ENCODE measurements around the gene TP53I3. TPM values are rescaled to one million over a fixed set of nuclear protein-coding genes. Genes with fewer than 3 reads are reported as not detected.

The TP53I3 gene
- total RNA-seq, 4 donors from 2014 or later = 83.2 to 257 (median 128) TPM

GRCh38 chr2:24123922-24124580, 39.4 kb upstream of the TP53I3 start:
- Histone ChIP-seq H3K4me1 (peaks cover 0 to 19% (median 8%) of the 10 kb centered on the region in 4 donors), H3K27ac (peak overlapping the region; percentile 87 to 91 (median 88)), H3K9me3 (no peaks in the 10 kb centered on the region), H3K4me3 (peak overlapping the region; percentile 70 to 73 (median 73)), H3K27me3 (no peaks in the 10 kb centered on the region), H3K36me3 (no peaks in the 10 kb centered on the region)
- intact Hi-C loops (cut with DNase I; ENCODE audit: low total_unique reads) = no loop called here
- in situ Hi-C loops (cut with MboI; ENCODE audit: low pct_ligation_motif_present in 1 of 4, low pct_unique_long_range_greater_than_20kb in 1 of 4, low sequenced_read_pairs in 3 of 4) = no loop called here
- no peak for DNase-seq
- WGBS, 2 donors (ENCODE audit: low coverage in 1 of 2) = 5 to 6% methylated on average over 3 to 9 of the region's 9 CpGs
- TF ChIP-seq POLR2A (IDR thresholded peaks at IDR 0.05) (no peak), EP300 (IDR thresholded peaks at IDR 0.05; ENCODE audit: low read depth) (no peak), CTCF (IDR thresholded peaks at IDR 0.05) (no peak), POLR2AphosphoS5 (IDR thresholded peaks at IDR 0.05) (no peak)

GRCh38 chr2:24123195-24123921, 38.7 kb upstream of the TP53I3 start, which contains the start of the genes FAM228B and PFN4:
FAM228B (plus strand) TSS chr2:24123469; CDS start chr2:24124362, 893 bp downstream.
PFN4 (minus strand) TSS chr2:24123334; CDS start chr2:24122535, 799 bp downstream.
- Histone ChIP-seq H3K27ac (peak within 1 kb of the TSS; percentile 87 to 91 (median 88)), H3K9me3 (no peaks in the 10 kb centered on the region), H3K4me3 (peak within 1 kb of the TSS; percentile 70 to 73 (median 73)), H3K36me3 (no peaks in the 10 kb centered on the region), H3K27me3 (no peaks in the 10 kb centered on the region), H3K4me1 (peaks cover 0 to 19% (median 8%) of the 10 kb centered on the region in 4 donors)
- DNase-seq = peak; percentile 90
- TF ChIP-seq CTCF (IDR thresholded peaks at IDR 0.05) = no peak
- TF ChIP-seq EP300 (IDR thresholded peaks at IDR 0.05; ENCODE audit: low read depth) = no peak
- TF ChIP-seq POLR2AphosphoS5 (IDR thresholded peaks at IDR 0.05) = peak; percentile 60 to 88 (median 84)
- peak; percentile 72 for TF ChIP-seq POLR2A (IDR thresholded peaks at IDR 0.05)
- WGBS, 2 donors (ENCODE audit: low coverage in 1 of 2) = 0% methylated on average over 102 of the region's 103 CpGs; no CpG with 5 or more reads in 1 of the 2 donors
- in situ Hi-C loops (cut with MboI; ENCODE audit: low pct_ligation_motif_present in 1 of 4, low pct_unique_long_range_greater_than_20kb in 1 of 4, low sequenced_read_pairs in 3 of 4) (no loop called here), intact Hi-C loops (cut with DNase I; ENCODE audit: low total_unique reads) (no loop called here)

- Histone ChIP-seq H3K36me3 (no peaks in the 10 kb centered on the region), H3K4me3 (peak overlapping the region; percentile 70 to 73 (median 73)), H3K27ac (peak overlapping the region; percentile 87 to 91 (median 88)), H3K27me3 (no peaks in the 10 kb centered on the region), H3K9me3 (no peaks in the 10 kb centered on the region), H3K4me1 (peaks cover 0 to 19% (median 8%) of the 10 kb centered on the region in 4 donors)
- WGBS, 2 donors (ENCODE audit: low coverage in 1 of 2) = 9 to 10% methylated on average over 7 to 15 of the region's 15 CpGs
- in situ Hi-C loops (cut with MboI; ENCODE audit: low pct_ligation_motif_present in 1 of 4, low pct_unique_long_range_greater_than_20kb in 1 of 4, low sequenced_read_pairs in 3 of 4) (no loop called here), intact Hi-C loops (cut with DNase I; ENCODE audit: low total_unique reads) (no loop called here)
- TF ChIP-seq POLR2AphosphoS5 (IDR thresholded peaks at IDR 0.05) = no peak
- TF ChIP-seq POLR2A (IDR thresholded peaks at IDR 0.05) = no peak
- no peak for TF ChIP-seq EP300 (IDR thresholded peaks at IDR 0.05; ENCODE audit: low read depth)
- no peak for TF ChIP-seq CTCF (IDR thresholded peaks at IDR 0.05)
- no peak for DNase-seq
Observed at GRCh38 chr2:24122366-24123194, 37.9 kb upstream of the TP53I3 start.
